ENCODE data around the gene KYNU. TPM values are rescaled to one million over a fixed set of nuclear protein-coding genes. Genes with fewer than 3 reads are reported as not detected.
"Not testable (repeated sequence)": the region's sequence is repeated elsewhere in the genome, so short reads cannot be mapped to it uniquely, and the experiment has no call there.

KYNU gene
- total RNA-seq, 1 donor from 2014 or later: 2.7 TPM

GRCh38 chr2:143029141-143029540 is 151.7 kb downstream of the KYNU start:
- no peaks in the 10 kb centered on the region for H3K27me3 ChIP-seq (ENCODE audit: control insufficient read depth, insufficient read depth, low read length)
- no peak overlapping the region for H3K4me3 ChIP-seq (ENCODE audit: low read depth, low read length)
- no peak for DNase-seq (ENCODE audit: low read depth)
- H3K36me3 ChIP-seq (ENCODE audit: control insufficient read depth, insufficient read depth, low read length): no peaks in the 10 kb centered on the region
- no peak for TF ChIP-seq CTCF (IDR thresholded peaks at IDR 0.05; ENCODE audit: insufficient read depth, low read length, poor library complexity, severe bottlenecking)

- Histone ChIP-seq H3K36me3 (ENCODE audit: control insufficient read depth, insufficient read depth, low read length) (no peaks in the 10 kb centered on the region), H3K27me3 (ENCODE audit: control insufficient read depth, insufficient read depth, low read length) (no peaks in the 10 kb centered on the region), H3K4me3 (ENCODE audit: low read depth, low read length) (no peak overlapping the region)
- no peak for TF ChIP-seq CTCF (IDR thresholded peaks at IDR 0.05; ENCODE audit: insufficient read depth, low read length, poor library complexity, severe bottlenecking)
- no peak for DNase-seq (ENCODE audit: low read depth)
These were observed 152.7 kb downstream of the KYNU start for GRCh38 chr2:143030127-143030526.

- H3K36me3 ChIP-seq (ENCODE audit: control insufficient read depth, insufficient read depth, low read length): no peaks in the 10 kb centered on the region
- peak; percentile 86 for TF ChIP-seq CTCF (IDR thresholded peaks at IDR 0.05; ENCODE audit: insufficient read depth, low read length, poor library complexity, severe bottlenecking)
These were observed 157.0 kb downstream of the KYNU start for GRCh38 chr2:143034292-143035074.

GRCh38 chr2:143051465-143051864 is 174.0 kb downstream of the KYNU start:
- Histone ChIP-seq H3K27me3 (ENCODE audit: control insufficient read depth, insufficient read depth, low read length) (no peaks in the 10 kb centered on the region), H3K36me3 (ENCODE audit: control insufficient read depth, insufficient read depth, low read length) (no peaks in the 10 kb centered on the region), H3K4me3 (ENCODE audit: low read depth, low read length) (no peak overlapping the region)
- TF ChIP-seq CTCF (IDR thresholded peaks at IDR 0.05; ENCODE audit: insufficient read depth, low read length, poor library complexity, severe bottlenecking): no peak
- no peak for DNase-seq (ENCODE audit: low read depth)

More at GRCh38 chr2:143034292-143035074, 157.0 kb downstream of the KYNU start:
- H3K4me3 ChIP-seq (ENCODE audit: low read depth, low read length): no peak overlapping the region
- DNase-seq (ENCODE audit: low read depth): peak; percentile 51
- H3K27me3 ChIP-seq (ENCODE audit: control insufficient read depth, insufficient read depth, low read length): no peaks in the 10 kb centered on the region

GRCh38 chr2:143053437-143053836 is 176.0 kb downstream of the KYNU start:
- not testable (repeated sequence) for H3K36me3 ChIP-seq (ENCODE audit: control insufficient read depth, insufficient read depth, low read length); H3K4me3 ChIP-seq (ENCODE audit: low read depth, low read length); DNase-seq (ENCODE audit: low read depth); H3K27me3 ChIP-seq (ENCODE audit: control insufficient read depth, insufficient read depth, low read length)

- TF ChIP-seq CTCF (IDR thresholded peaks at IDR 0.05; ENCODE audit: insufficient read depth, low read length, poor library complexity, severe bottlenecking): no peak
- H3K36me3 ChIP-seq (ENCODE audit: control insufficient read depth, insufficient read depth, low read length): no peaks in the 10 kb centered on the region
- DNase-seq (ENCODE audit: low read depth): no peak
These were observed 179.1 kb downstream of the KYNU start for GRCh38 chr2:143056550-143056949.

More at GRCh38 chr2:143056550-143056949, 179.1 kb downstream of the KYNU start:
- Histone ChIP-seq H3K27me3 (ENCODE audit: control insufficient read depth, insufficient read depth, low read length) (no peaks in the 10 kb centered on the region), H3K4me3 (ENCODE audit: low read depth, low read length) (no peak overlapping the region)

Data from kidney epithelial cell (primary cell).